ENCODE data around the gene RAB37.

Gene RAB37

GRCh38 chr17:74711058-74711824 is 25.8 kb upstream of the RAB37 start:
- no peaks in the 10 kb centered on the region for H3K9me2 ChIP-seq (replicated peaks; ENCODE audit: low read depth, low read length)
- H3K79me2 ChIP-seq (ENCODE audit: insufficient read depth, low read length) = no peaks in the 10 kb centered on the region
- no peaks in the 10 kb centered on the region for H3K27me3 ChIP-seq (ENCODE audit: insufficient read depth, low read length, poor library complexity, severe bottlenecking)
- TF ChIP-seq EZH2phosphoT487 (IDR thresholded peaks at IDR 0.05; ENCODE audit: borderline replicate concordance) (no peak), CTCF (conservative IDR thresholded peaks at IDR 0.05; ENCODE audit: low read length) (no peak)
- H3F3A ChIP-seq (ENCODE audit: low read depth) = no peaks in the 10 kb centered on the region
- no peaks in the 10 kb centered on the region for H4K20me1 ChIP-seq (ENCODE audit: insufficient read depth, low read length, poor library complexity, severe bottlenecking)
- no peak overlapping the region for H3K9ac ChIP-seq (ENCODE audit: low read depth, low read length, poor library complexity, severe bottlenecking)
- no peaks in the 10 kb centered on the region for H3K9me3 ChIP-seq (ENCODE audit: insufficient read depth, low read depth, low read length)
- H2AFZ ChIP-seq (ENCODE audit: low read length) = no peak overlapping the region
- H3K4me2 ChIP-seq (ENCODE audit: low read depth, low read length, poor library complexity, severe bottlenecking) = no peak overlapping the region
- H3K4me1 ChIP-seq (ENCODE audit: insufficient read depth, low read length, poor library complexity, severe bottlenecking) = no peaks in the 10 kb centered on the region
- no peak overlapping the region for H3K4me3 ChIP-seq (ENCODE audit: low read length, poor library complexity, severe bottlenecking)
- H3K36me3 ChIP-seq (ENCODE audit: insufficient read depth, low read length) = no peaks in the 10 kb centered on the region

- Histone ChIP-seq H3K4me1 (ENCODE audit: insufficient read depth, low read length, poor library complexity, severe bottlenecking) (no peaks in the 10 kb centered on the region), H3K9me3 (ENCODE audit: insufficient read depth, low read depth, low read length) (no peaks in the 10 kb centered on the region), H3K36me3 (ENCODE audit: insufficient read depth, low read length) (no peaks in the 10 kb centered on the region), H3K4me2 (ENCODE audit: low read depth, low read length, poor library complexity, severe bottlenecking) (no peak overlapping the region), H3K4me3 (ENCODE audit: low read length, poor library complexity, severe bottlenecking) (no peak overlapping the region), H3K9ac (ENCODE audit: low read depth, low read length, poor library complexity, severe bottlenecking) (no peak overlapping the region), H3F3A (ENCODE audit: low read depth) (no peaks in the 10 kb centered on the region), H2AFZ (ENCODE audit: low read length) (no peak overlapping the region), H3K79me2 (ENCODE audit: insufficient read depth, low read length) (no peaks in the 10 kb centered on the region), H3K27me3 (ENCODE audit: insufficient read depth, low read length, poor library complexity, severe bottlenecking) (no peaks in the 10 kb centered on the region), H3K9me2 (replicated peaks; ENCODE audit: low read depth, low read length) (no peaks in the 10 kb centered on the region), H4K20me1 (ENCODE audit: insufficient read depth, low read length, poor library complexity, severe bottlenecking) (no peaks in the 10 kb centered on the region)
- TF ChIP-seq EZH2phosphoT487 (IDR thresholded peaks at IDR 0.05; ENCODE audit: borderline replicate concordance) = no peak
These were observed 24.8 kb upstream of the RAB37 start for GRCh38 chr17:74712301-74712700.

- Histone ChIP-seq H3K4me1 (ENCODE audit: insufficient read depth, low read length, poor library complexity, severe bottlenecking) (no peaks in the 10 kb centered on the region), H3K27me3 (ENCODE audit: insufficient read depth, low read length, poor library complexity, severe bottlenecking) (no peaks in the 10 kb centered on the region), H3K9me2 (replicated peaks; ENCODE audit: low read depth, low read length) (no peaks in the 10 kb centered on the region), H3K4me2 (ENCODE audit: low read depth, low read length, poor library complexity, severe bottlenecking) (no peak within 1 kb of the TSS), H3F3A (ENCODE audit: low read depth) (no peaks in the 10 kb centered on the region), H2AFZ (ENCODE audit: low read length) (0 out of 2 replicates have a peak within 1 kb of the TSS, but pooled peaks have one; percentile 63), H4K20me1 (ENCODE audit: insufficient read depth, low read length, poor library complexity, severe bottlenecking) (no peaks in the 10 kb centered on the region), H3K36me3 (ENCODE audit: insufficient read depth, low read length) (no peaks in the 10 kb centered on the region), H3K9ac (ENCODE audit: low read depth, low read length, poor library complexity, severe bottlenecking) (no peak within 1 kb of the TSS), H3K4me3 (ENCODE audit: low read length, poor library complexity, severe bottlenecking) (no peak within 1 kb of the TSS), H3K79me2 (ENCODE audit: insufficient read depth, low read length) (no peaks in the 10 kb centered on the region), H3K9me3 (ENCODE audit: insufficient read depth, low read depth, low read length) (no peaks in the 10 kb centered on the region)
- TF ChIP-seq EZH2phosphoT487 (IDR thresholded peaks at IDR 0.05; ENCODE audit: borderline replicate concordance) = no peak
- no peak for TF ChIP-seq CTCF (conservative IDR thresholded peaks at IDR 0.05; ENCODE audit: low read length)
These were observed 24.3 kb upstream of the RAB37 start, which contains the start of gene CD300LF for GRCh38 chr17:74712756-74713155. Gene CD300LF (minus strand): TSS chr17:74712923. CDS start chr17:74712866, 57 bp downstream.

Data from Loucy (cell line).